ENCODE results near the gene RFPL4A. TPM values are rescaled to one million over a fixed set of nuclear protein-coding genes. Genes with fewer than 3 reads are reported as not detected.
"Not testable (repeated sequence)": the region's sequence is repeated elsewhere in the genome, so short reads cannot be mapped to it uniquely, and the experiment has no call there.

Gene RFPL4A
- total RNA-seq, 2 experiments from 2014 or later, result not detected

GRCh38 chr19:55753401-55753800 is 5.5 kb upstream of the RFPL4A start:
- H3K27me3 Mint-ChIP-seq (ENCODE audit: low read depth), result peaks cover 4% of the 10 kb centered on the region
- intact Hi-C loops (cut with micrococcal nuclease), result no loop called here
- no peaks in the 10 kb centered on the region for H3K4me1 Mint-ChIP-seq (ENCODE audit: low read depth)
- CTCF ChIA-PET, result no interaction called here
- H3K4me3 Mint-ChIP-seq, result no peak overlapping the region
- H3K36me3 Mint-ChIP-seq (ENCODE audit: low read depth), result no peaks in the 10 kb centered on the region
- no peak for DNase-seq
- no peak overlapping the region for H3K27ac Mint-ChIP-seq
- H3K9me3 Mint-ChIP-seq, result no peaks in the 10 kb centered on the region

- H3K4me3 Mint-ChIP-seq; intact Hi-C loops (cut with micrococcal nuclease); H3K36me3 Mint-ChIP-seq (ENCODE audit: low read depth); H3K27me3 Mint-ChIP-seq (ENCODE audit: low read depth); H3K4me1 Mint-ChIP-seq (ENCODE audit: low read depth); DNase-seq; CTCF ChIA-PET; H3K9me3 Mint-ChIP-seq; H3K27ac Mint-ChIP-seq: not testable (repeated sequence)
Measured at GRCh38 chr19:55756808-55757207, 2.1 kb upstream of the RFPL4A start.

GRCh38 chr19:55766466-55766865 is 7.6 kb downstream of the RFPL4A start:
- H3K4me3 Mint-ChIP-seq, result no peak overlapping the region
- peaks cover 2% of the 10 kb centered on the region for H3K9me3 Mint-ChIP-seq
- H3K27ac Mint-ChIP-seq, result no peak overlapping the region
- no peaks in the 10 kb centered on the region for H3K4me1 Mint-ChIP-seq (ENCODE audit: low read depth)
- no peaks in the 10 kb centered on the region for H3K36me3 Mint-ChIP-seq (ENCODE audit: low read depth)
- H3K27me3 Mint-ChIP-seq (ENCODE audit: low read depth), result peaks cover 24% of the 10 kb centered on the region
- intact Hi-C loops (cut with micrococcal nuclease), result no loop called here
- no peak for DNase-seq
- CTCF ChIA-PET, result no interaction called here

- CTCF ChIA-PET; H3K4me1 Mint-ChIP-seq (ENCODE audit: low read depth); H3K36me3 Mint-ChIP-seq (ENCODE audit: low read depth); DNase-seq; H3K27ac Mint-ChIP-seq; intact Hi-C loops (cut with micrococcal nuclease); H3K9me3 Mint-ChIP-seq; H3K4me3 Mint-ChIP-seq: not testable (repeated sequence)
- H3K27me3 Mint-ChIP-seq (ENCODE audit: low read depth), result peaks cover 19% of the 10 kb centered on the region
Measured at GRCh38 chr19:55768818-55769217, 9.9 kb downstream of the RFPL4A start, which contains the start of gene RFPL4AL1. RFPL4AL1 (plus strand) TSS chr19:55769118; CDS start chr19:55771805, 2,687 bp downstream.

GRCh38 chr19:55769632-55770031 is 10.7 kb downstream of the RFPL4A start:
- H3K9me3 Mint-ChIP-seq; CTCF ChIA-PET; H3K4me3 Mint-ChIP-seq; DNase-seq; H3K27ac Mint-ChIP-seq; H3K36me3 Mint-ChIP-seq (ENCODE audit: low read depth); intact Hi-C loops (cut with micrococcal nuclease); H3K4me1 Mint-ChIP-seq (ENCODE audit: low read depth): not testable (repeated sequence)
- H3K27me3 Mint-ChIP-seq (ENCODE audit: low read depth), result peaks cover 19% of the 10 kb centered on the region

- Mint-ChIP-seq H3K4me1 (ENCODE audit: low read depth) (no peaks in the 10 kb centered on the region), H3K27me3 (ENCODE audit: low read depth) (peaks cover 18% of the 10 kb centered on the region), H3K36me3 (ENCODE audit: low read depth) (no peaks in the 10 kb centered on the region), H3K9me3 (no peaks in the 10 kb centered on the region), H3K27ac (no peak overlapping the region), H3K4me3 (no peak overlapping the region)
- CTCF ChIA-PET, result no interaction called here
- DNase-seq, result peak; percentile 9
- intact Hi-C loops (cut with micrococcal nuclease), result no loop called here
Measured at GRCh38 chr19:55777528-55777927, 18.6 kb downstream of the RFPL4A start.

- intact Hi-C loops (cut with micrococcal nuclease), result no loop called here
- Mint-ChIP-seq H3K27ac (no peak overlapping the region), H3K4me3 (no peak overlapping the region), H3K27me3 (ENCODE audit: low read depth) (peaks cover 19% of the 10 kb centered on the region), H3K36me3 (ENCODE audit: low read depth) (no peaks in the 10 kb centered on the region), H3K9me3 (no peaks in the 10 kb centered on the region), H3K4me1 (ENCODE audit: low read depth) (no peaks in the 10 kb centered on the region)
- DNase-seq, result no peak
- CTCF ChIA-PET, result no interaction called here
Measured at GRCh38 chr19:55778331-55778730, 19.4 kb downstream of the RFPL4A start.

- intact Hi-C loops (cut with micrococcal nuclease), result no loop called here
Measured at GRCh38 chr19:55781112-55781511, 22.2 kb downstream of the RFPL4A start.

GRCh38 chr19:55795021-55795420 is 36.1 kb downstream of the RFPL4A start:
- H3K4me1 Mint-ChIP-seq (ENCODE audit: low read depth), result no peaks in the 10 kb centered on the region
- H3K9me3 Mint-ChIP-seq, result no peaks in the 10 kb centered on the region
- no peaks in the 10 kb centered on the region for H3K36me3 Mint-ChIP-seq (ENCODE audit: low read depth)
- no peak overlapping the region for H3K4me3 Mint-ChIP-seq
- H3K27ac Mint-ChIP-seq, result no peak overlapping the region
- intact Hi-C loops (cut with micrococcal nuclease), result no loop called here
- peaks cover 7% of the 10 kb centered on the region for H3K27me3 Mint-ChIP-seq (ENCODE audit: low read depth)
- no peak for DNase-seq
- CTCF ChIA-PET, result no interaction called here

More at GRCh38 chr19:55781112-55781511, 22.2 kb downstream of the RFPL4A start:
- CTCF ChIA-PET, result no interaction called here
- no peaks in the 10 kb centered on the region for H3K9me3 Mint-ChIP-seq
- H3K4me3 Mint-ChIP-seq, result no peak overlapping the region
- H3K27me3 Mint-ChIP-seq (ENCODE audit: low read depth), result peaks cover 19% of the 10 kb centered on the region
- DNase-seq, result no peak
- H3K4me1 Mint-ChIP-seq (ENCODE audit: low read depth), result no peaks in the 10 kb centered on the region
- no peak overlapping the region for H3K27ac Mint-ChIP-seq
- H3K36me3 Mint-ChIP-seq (ENCODE audit: low read depth), result no peaks in the 10 kb centered on the region

GRCh38 chr19:55801416-55801815 is 42.5 kb downstream of the RFPL4A start:
- peaks cover 11% of the 10 kb centered on the region for H3K27me3 Mint-ChIP-seq (ENCODE audit: low read depth)
- CTCF ChIA-PET, result no interaction called here
- DNase-seq, result no peak
- no peaks in the 10 kb centered on the region for H3K36me3 Mint-ChIP-seq (ENCODE audit: low read depth)
- no peak overlapping the region for H3K27ac Mint-ChIP-seq
- no peaks in the 10 kb centered on the region for H3K4me1 Mint-ChIP-seq (ENCODE audit: low read depth)
- intact Hi-C loops (cut with micrococcal nuclease), result loop anchor here (10.0 kb wide), 1 partner anchor 287 kb away; no protein-coding TSS in a partner anchor
- no peak overlapping the region for H3K4me3 Mint-ChIP-seq
- H3K9me3 Mint-ChIP-seq, result peaks cover 5% of the 10 kb centered on the region

- intact Hi-C loops (cut with micrococcal nuclease), result loop anchor here (10.0 kb wide), 1 partner anchor 287 kb away; no protein-coding TSS in a partner anchor
- CTCF ChIA-PET, result no interaction called here
- Mint-ChIP-seq H3K4me3 (no peak overlapping the region), H3K9me3 (peaks cover 5% of the 10 kb centered on the region), H3K4me1 (ENCODE audit: low read depth) (no peaks in the 10 kb centered on the region), H3K27me3 (ENCODE audit: low read depth) (peaks cover 11% of the 10 kb centered on the region), H3K27ac (no peak overlapping the region), H3K36me3 (ENCODE audit: low read depth) (no peaks in the 10 kb centered on the region)
- no peak for DNase-seq
Measured at GRCh38 chr19:55802281-55802680, 43.4 kb downstream of the RFPL4A start.

- CTCF ChIA-PET, result interaction anchor here (0.7 to 3.7 kb wide), 5 partner anchors 9 to 297 kb away, joined by 3 to 32 read pairs (median 3); no protein-coding TSS in a partner anchor
- peaks cover 18% of the 10 kb centered on the region for H3K27me3 Mint-ChIP-seq (ENCODE audit: low read depth)
- H3K27ac Mint-ChIP-seq, result no peak overlapping the region
- H3K9me3 Mint-ChIP-seq, result peaks cover 4% of the 10 kb centered on the region
- H3K4me3 Mint-ChIP-seq, result no peak overlapping the region
- peak; percentile 56 for DNase-seq
- peaks cover 6% of the 10 kb centered on the region for H3K4me1 Mint-ChIP-seq (ENCODE audit: low read depth)
- intact Hi-C loops (cut with micrococcal nuclease), result loop anchor here (10.0 kb wide), 1 partner anchor 295 kb away; no protein-coding TSS in a partner anchor
- H3K36me3 Mint-ChIP-seq (ENCODE audit: low read depth), result no peaks in the 10 kb centered on the region
Measured at GRCh38 chr19:55809381-55810058, 50.6 kb downstream of the RFPL4A start.

- no peak for DNase-seq
- CTCF ChIA-PET, result interaction anchor here (1.3 kb wide), 1 partner anchor 102 kb away, joined by 3 read pairs; no protein-coding TSS in a partner anchor
- H3K4me1 Mint-ChIP-seq (ENCODE audit: low read depth), result peaks cover 6% of the 10 kb centered on the region
- no peaks in the 10 kb centered on the region for H3K36me3 Mint-ChIP-seq (ENCODE audit: low read depth)
- H3K27me3 Mint-ChIP-seq (ENCODE audit: low read depth), result peaks cover 24% of the 10 kb centered on the region
- H3K27ac Mint-ChIP-seq, result no peak overlapping the region
- H3K4me3 Mint-ChIP-seq, result no peak overlapping the region
- intact Hi-C loops (cut with micrococcal nuclease), result no loop called here
- H3K9me3 Mint-ChIP-seq, result peaks cover 4% of the 10 kb centered on the region
Measured at GRCh38 chr19:55811340-55811739, 52.4 kb downstream of the RFPL4A start.

Measured in activated naive CD4-positive, alpha-beta T cell treated with anti-CD3 and anti-CD28 coated beads for 36 hours (primary cell).